Gastroesophageal sphincter (tissue), 3 donors: ENCODE results near the gene CCDC181.

Source experiments
- POLR2A ChIP-seq, 2 donors: fragments of 450-650 bp; IDR thresholded peaks; one replicate each; pipeline ENCODE4 v1.6.1; 2017; ENCODE audit warnings: antibody characterized with exemption in 2 of 2, mild to moderate bottlenecking in 2 of 2, moderate library complexity in 1 of 2
- POLR2AphosphoS5 ChIP-seq: sonication (generic); formaldehyde crosslinking; IDR thresholded peaks from one replicate; pipeline ENCODE4 v1.6.1; 2017; ENCODE audit warnings: antibody characterized with exemption
- TF ChIP-seq, protein P1 (sequence below), 4 experiments: fragments of 200-600 bp in 2 of 4; fragments of 450-650 bp in 2 of 4; sonication (generic) in 1 of 4; IDR thresholded peaks; one replicate each; pipeline ENCODE4 v1.5.1; 2017 to 2019; ENCODE audit warnings: antibody characterized with exemption in 4 of 4, mild to moderate bottlenecking in 2 of 4, moderate library complexity in 2 of 4

DNA sequence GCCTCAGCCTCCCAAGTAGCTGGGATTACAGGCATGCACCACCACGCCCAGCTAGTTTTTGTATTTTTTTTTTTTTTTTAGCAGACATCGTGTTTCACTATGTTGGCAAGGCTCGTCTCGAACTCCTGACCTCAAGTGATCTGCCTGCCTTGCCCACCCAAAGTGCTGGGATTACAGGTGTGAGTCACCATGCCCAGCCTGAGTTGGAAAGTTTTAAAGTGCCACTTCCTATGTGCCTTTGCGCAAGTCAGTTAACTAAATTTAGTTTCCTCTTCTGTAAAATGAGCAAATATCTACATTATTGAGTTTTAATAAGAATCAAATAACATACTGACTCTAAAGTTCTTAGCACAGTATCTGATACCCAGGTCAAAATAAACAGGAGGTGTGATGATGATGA is 46.1 kb upstream of the CCDC181 start:
- TF ChIP-seq, protein P1, sequence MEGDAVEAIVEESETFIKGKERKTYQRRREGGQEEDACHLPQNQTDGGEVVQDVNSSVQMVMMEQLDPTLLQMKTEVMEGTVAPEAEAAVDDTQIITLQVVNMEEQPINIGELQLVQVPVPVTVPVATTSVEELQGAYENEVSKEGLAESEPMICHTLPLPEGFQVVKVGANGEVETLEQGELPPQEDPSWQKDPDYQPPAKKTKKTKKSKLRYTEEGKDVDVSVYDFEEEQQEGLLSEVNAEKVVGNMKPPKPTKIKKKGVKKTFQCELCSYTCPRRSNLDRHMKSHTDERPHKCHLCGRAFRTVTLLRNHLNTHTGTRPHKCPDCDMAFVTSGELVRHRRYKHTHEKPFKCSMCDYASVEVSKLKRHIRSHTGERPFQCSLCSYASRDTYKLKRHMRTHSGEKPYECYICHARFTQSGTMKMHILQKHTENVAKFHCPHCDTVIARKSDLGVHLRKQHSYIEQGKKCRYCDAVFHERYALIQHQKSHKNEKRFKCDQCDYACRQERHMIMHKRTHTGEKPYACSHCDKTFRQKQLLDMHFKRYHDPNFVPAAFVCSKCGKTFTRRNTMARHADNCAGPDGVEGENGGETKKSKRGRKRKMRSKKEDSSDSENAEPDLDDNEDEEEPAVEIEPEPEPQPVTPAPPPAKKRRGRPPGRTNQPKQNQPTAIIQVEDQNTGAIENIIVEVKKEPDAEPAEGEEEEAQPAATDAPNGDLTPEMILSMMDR (IDR thresholded peaks at IDR 0.05) = no peak
- no peak for TF ChIP-seq POLR2AphosphoS5
- TF ChIP-seq POLR2A (IDR thresholded peaks at IDR 0.05) = no peak
